ENCODE data around the gene ALK. TPM values are rescaled to one million over a fixed set of nuclear protein-coding genes. Genes with fewer than 3 reads are reported as not detected.

Gene ALK
- total RNA-seq, 4 donors from 2014 or later: 0.19 TPM; not detected in 3

GRCh38 chr2:29599946-29600345 is 321.4 kb downstream of the ALK start:
- Histone ChIP-seq H3K4me3 (no peak overlapping the region), H3K27ac (no peak overlapping the region), H3K9me3 (no peaks in the 10 kb centered on the region), H3K4me1 (no peaks in the 10 kb centered on the region), H3K36me3 (no peaks in the 10 kb centered on the region), H3K27me3 (peaks cover 0 to 4% (median 0%) of the 10 kb centered on the region in 4 donors)
- no peak for DNase-seq
- WGBS, 2 donors: 83% methylated on average over 4 of the region's 4 CpGs; no CpG with 5 or more reads in 1 of the 2 donors
- TF ChIP-seq CTCF (IDR thresholded peaks at IDR 0.05): no peak
- no peak for TF ChIP-seq POLR2A (IDR thresholded peaks at IDR 0.05)
- intact Hi-C loops (cut with DNase I): no loop called here

GRCh38 chr2:29598978-29599377 is 322.4 kb downstream of the ALK start:
- Histone ChIP-seq H3K9me3 (no peaks in the 10 kb centered on the region), H3K4me3 (no peak overlapping the region), H3K27me3 (peaks cover 0 to 4% (median 0%) of the 10 kb centered on the region in 4 donors), H3K36me3 (no peaks in the 10 kb centered on the region), H3K4me1 (no peaks in the 10 kb centered on the region), H3K27ac (no peak overlapping the region)
- intact Hi-C loops (cut with DNase I): no loop called here
- no peak for TF ChIP-seq POLR2A (IDR thresholded peaks at IDR 0.05)
- TF ChIP-seq CTCF (IDR thresholded peaks at IDR 0.05): no peak
- 68 to 73% methylated on average over 2 of the region's 2 CpGs for WGBS, 2 donors
- no peak for DNase-seq

DNA sequence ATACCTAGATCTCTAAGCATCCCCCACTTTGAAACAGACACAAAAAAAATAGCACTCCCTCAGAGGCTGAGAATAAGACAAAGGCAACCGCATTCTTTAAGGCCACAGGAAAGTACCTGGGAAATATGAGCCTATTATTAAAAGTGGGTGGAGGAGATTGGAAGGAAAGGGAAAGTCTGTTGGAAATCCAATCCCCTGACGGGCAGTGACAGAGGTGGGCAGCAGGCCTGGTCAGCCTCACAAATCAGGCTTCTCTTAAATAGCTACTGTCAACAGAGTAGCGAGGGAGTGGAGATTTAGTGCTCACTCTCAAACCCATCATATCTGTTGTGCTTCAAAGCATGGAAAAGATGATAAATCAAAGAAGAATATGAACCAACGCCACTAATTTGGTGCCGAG is 324.4 kb downstream of the ALK start:
- 76 to 86% methylated on average over 5 of the region's 5 CpGs for WGBS, 2 donors
- intact Hi-C loops (cut with DNase I): no loop called here
- H3K9me3 ChIP-seq: no peaks in the 10 kb centered on the region

DNA sequence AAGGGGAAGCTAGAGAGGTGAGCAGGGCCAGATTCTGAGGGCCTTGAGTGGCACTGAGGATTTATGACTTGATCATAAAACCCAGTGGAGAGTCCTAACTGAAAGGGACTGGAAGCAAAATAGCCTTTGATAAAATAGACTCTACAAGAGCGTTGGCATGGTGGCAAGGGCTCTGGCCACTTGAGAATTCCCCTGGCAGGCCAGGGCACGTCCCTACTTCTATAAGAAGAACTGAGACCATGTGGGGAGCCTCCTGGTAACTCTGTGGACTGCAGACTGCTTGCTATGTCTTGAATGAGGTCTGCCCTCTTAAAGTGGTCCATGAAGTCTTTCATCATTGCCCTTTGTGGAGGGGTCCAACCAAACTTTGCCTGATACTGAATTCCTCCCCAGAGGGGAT is 324.8 kb downstream of the ALK start:
- Histone ChIP-seq H3K4me1 (no peaks in the 10 kb centered on the region), H3K27me3 (peaks cover 0 to 1% (median 0%) of the 10 kb centered on the region in 4 donors), H3K4me3 (no peak overlapping the region), H3K9me3 (no peaks in the 10 kb centered on the region), H3K36me3 (no peaks in the 10 kb centered on the region), H3K27ac (no peak overlapping the region)
- no peak for TF ChIP-seq POLR2A (IDR thresholded peaks at IDR 0.05)
- no peak for TF ChIP-seq CTCF (IDR thresholded peaks at IDR 0.05)
- 43 to 60% methylated on average over 1 to 2 of the region's 2 CpGs for WGBS, 2 donors
- intact Hi-C loops (cut with DNase I): no loop called here
- DNase-seq: no peak

More for the DNA sequence above, 324.4 kb downstream of the ALK start:
- TF ChIP-seq POLR2A (IDR thresholded peaks at IDR 0.05) (no peak), CTCF (IDR thresholded peaks at IDR 0.05) (no peak)
- no peak overlapping the region for H3K27ac ChIP-seq
- DNase-seq: no peak
- no peaks in the 10 kb centered on the region for H3K4me1 ChIP-seq
- H3K36me3 ChIP-seq: no peaks in the 10 kb centered on the region
- H3K4me3 ChIP-seq: no peak overlapping the region
- peaks cover 0 to 4% (median 0%) of the 10 kb centered on the region in 4 donors for H3K27me3 ChIP-seq

- Histone ChIP-seq H3K4me3 (no peak overlapping the region), H3K36me3 (no peaks in the 10 kb centered on the region), H3K27ac (no peak overlapping the region), H3K4me1 (no peaks in the 10 kb centered on the region), H3K27me3 (no peaks in the 10 kb centered on the region), H3K9me3 (no peaks in the 10 kb centered on the region)
- DNase-seq: no peak
- intact Hi-C loops (cut with DNase I): no loop called here
- TF ChIP-seq POLR2A (IDR thresholded peaks at IDR 0.05) (no peak), CTCF (IDR thresholded peaks at IDR 0.05) (no peak)
- 82% methylated on average over 10 of the region's 10 CpGs for WGBS, 2 donors
Observed at GRCh38 chr2:29591600-29591999, 329.8 kb downstream of the ALK start.
